ENCODE measurements around the gene SNX14.

DNA sequence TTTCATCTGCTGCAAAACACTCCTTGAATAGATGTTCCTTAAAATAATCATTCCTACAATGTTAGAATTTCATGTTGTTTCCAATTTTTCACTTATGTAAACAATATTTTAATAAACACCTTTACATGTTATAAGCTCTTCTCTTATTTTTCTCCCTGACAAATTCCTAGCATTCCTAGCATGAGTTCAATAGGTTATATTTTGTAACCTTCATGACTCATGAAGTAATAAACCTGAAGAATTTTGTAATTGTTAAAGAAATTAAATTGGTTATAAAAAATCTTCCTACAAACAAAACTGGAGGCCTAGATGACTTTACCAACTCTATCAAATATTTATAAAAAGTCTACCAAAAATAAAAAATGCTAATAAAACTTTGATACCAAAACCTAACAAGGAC is 77.5 kb downstream of the SNX14 start:
- TF ChIP-seq, protein P1, sequence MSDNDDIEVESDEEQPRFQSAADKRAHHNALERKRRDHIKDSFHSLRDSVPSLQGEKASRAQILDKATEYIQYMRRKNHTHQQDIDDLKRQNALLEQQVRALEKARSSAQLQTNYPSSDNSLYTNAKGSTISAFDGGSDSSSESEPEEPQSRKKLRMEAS (IDR thresholded peaks at IDR 0.05; ENCODE audit: low read depth, low read length), result no peak
- TF ChIP-seq GABPA (IDR thresholded peaks at IDR 0.05; ENCODE audit: low read depth), result no peak
- TF ChIP-seq, protein P2, sequence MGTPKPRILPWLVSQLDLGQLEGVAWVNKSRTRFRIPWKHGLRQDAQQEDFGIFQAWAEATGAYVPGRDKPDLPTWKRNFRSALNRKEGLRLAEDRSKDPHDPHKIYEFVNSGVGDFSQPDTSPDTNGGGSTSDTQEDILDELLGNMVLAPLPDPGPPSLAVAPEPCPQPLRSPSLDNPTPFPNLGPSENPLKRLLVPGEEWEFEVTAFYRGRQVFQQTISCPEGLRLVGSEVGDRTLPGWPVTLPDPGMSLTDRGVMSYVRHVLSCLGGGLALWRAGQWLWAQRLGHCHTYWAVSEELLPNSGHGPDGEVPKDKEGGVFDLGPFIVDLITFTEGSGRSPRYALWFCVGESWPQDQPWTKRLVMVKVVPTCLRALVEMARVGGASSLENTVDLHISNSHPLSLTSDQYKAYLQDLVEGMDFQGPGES (IDR thresholded peaks at IDR 0.05), result no peak
- no peak for TF ChIP-seq POLR2A (IDR thresholded peaks at IDR 0.05; ENCODE audit: low read depth, low read length)
- TF ChIP-seq, protein P3, sequence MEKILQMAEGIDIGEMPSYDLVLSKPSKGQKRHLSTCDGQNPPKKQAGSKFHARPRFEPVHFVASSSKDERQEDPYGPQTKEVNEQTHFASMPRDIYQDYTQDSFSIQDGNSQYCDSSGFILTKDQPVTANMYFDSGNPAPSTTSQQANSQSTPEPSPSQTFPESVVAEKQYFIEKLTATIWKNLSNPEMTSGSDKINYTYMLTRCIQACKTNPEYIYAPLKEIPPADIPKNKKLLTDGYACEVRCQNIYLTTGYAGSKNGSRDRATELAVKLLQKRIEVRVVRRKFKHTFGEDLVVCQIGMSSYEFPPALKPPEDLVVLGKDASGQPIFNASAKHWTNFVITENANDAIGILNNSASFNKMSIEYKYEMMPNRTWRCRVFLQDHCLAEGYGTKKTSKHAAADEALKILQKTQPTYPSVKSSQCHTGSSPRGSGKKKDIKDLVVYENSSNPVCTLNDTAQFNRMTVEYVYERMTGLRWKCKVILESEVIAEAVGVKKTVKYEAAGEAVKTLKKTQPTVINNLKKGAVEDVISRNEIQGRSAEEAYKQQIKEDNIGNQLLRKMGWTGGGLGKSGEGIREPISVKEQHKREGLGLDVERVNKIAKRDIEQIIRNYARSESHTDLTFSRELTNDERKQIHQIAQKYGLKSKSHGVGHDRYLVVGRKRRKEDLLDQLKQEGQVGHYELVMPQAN (conservative IDR thresholded peaks at IDR 0.05), result no peak
- TF ChIP-seq TAF1 (IDR thresholded peaks at IDR 0.05; ENCODE audit: borderline replicate concordance, low read depth, low read length), result no peak
- TF ChIP-seq, protein P4, sequence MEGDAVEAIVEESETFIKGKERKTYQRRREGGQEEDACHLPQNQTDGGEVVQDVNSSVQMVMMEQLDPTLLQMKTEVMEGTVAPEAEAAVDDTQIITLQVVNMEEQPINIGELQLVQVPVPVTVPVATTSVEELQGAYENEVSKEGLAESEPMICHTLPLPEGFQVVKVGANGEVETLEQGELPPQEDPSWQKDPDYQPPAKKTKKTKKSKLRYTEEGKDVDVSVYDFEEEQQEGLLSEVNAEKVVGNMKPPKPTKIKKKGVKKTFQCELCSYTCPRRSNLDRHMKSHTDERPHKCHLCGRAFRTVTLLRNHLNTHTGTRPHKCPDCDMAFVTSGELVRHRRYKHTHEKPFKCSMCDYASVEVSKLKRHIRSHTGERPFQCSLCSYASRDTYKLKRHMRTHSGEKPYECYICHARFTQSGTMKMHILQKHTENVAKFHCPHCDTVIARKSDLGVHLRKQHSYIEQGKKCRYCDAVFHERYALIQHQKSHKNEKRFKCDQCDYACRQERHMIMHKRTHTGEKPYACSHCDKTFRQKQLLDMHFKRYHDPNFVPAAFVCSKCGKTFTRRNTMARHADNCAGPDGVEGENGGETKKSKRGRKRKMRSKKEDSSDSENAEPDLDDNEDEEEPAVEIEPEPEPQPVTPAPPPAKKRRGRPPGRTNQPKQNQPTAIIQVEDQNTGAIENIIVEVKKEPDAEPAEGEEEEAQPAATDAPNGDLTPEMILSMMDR (IDR thresholded peaks at IDR 0.05 in 2 of 3, conservative IDR thresholded peaks at IDR 0.05 in 1 of 3; ENCODE audit: control insufficient read depth in 2 of 3, extremely low read depth in 1 of 3, insufficient read depth in 1 of 3, low read depth in 3 of 3, low read length in 3 of 3), result no peak
- TF ChIP-seq, protein P5, sequence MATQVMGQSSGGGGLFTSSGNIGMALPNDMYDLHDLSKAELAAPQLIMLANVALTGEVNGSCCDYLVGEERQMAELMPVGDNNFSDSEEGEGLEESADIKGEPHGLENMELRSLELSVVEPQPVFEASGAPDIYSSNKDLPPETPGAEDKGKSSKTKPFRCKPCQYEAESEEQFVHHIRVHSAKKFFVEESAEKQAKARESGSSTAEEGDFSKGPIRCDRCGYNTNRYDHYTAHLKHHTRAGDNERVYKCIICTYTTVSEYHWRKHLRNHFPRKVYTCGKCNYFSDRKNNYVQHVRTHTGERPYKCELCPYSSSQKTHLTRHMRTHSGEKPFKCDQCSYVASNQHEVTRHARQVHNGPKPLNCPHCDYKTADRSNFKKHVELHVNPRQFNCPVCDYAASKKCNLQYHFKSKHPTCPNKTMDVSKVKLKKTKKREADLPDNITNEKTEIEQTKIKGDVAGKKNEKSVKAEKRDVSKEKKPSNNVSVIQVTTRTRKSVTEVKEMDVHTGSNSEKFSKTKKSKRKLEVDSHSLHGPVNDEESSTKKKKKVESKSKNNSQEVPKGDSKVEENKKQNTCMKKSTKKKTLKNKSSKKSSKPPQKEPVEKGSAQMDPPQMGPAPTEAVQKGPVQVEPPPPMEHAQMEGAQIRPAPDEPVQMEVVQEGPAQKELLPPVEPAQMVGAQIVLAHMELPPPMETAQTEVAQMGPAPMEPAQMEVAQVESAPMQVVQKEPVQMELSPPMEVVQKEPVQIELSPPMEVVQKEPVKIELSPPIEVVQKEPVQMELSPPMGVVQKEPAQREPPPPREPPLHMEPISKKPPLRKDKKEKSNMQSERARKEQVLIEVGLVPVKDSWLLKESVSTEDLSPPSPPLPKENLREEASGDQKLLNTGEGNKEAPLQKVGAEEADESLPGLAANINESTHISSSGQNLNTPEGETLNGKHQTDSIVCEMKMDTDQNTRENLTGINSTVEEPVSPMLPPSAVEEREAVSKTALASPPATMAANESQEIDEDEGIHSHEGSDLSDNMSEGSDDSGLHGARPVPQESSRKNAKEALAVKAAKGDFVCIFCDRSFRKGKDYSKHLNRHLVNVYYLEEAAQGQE (IDR thresholded peaks at IDR 0.05; ENCODE audit: low read depth, low read length), result no peak
- no peak for TF ChIP-seq ZNF274 (IDR thresholded peaks at IDR 0.05; ENCODE audit: insufficient read depth, insufficient read length)
- no peak for TF ChIP-seq YY1 (IDR thresholded peaks at IDR 0.05; ENCODE audit: low read depth, low read length)
- no peak for TF ChIP-seq ATF7 (IDR thresholded peaks at IDR 0.05; ENCODE audit: low read depth)
- TF ChIP-seq HCFC1 (IDR thresholded peaks at IDR 0.05; ENCODE audit: low read length), result no peak
